ENCODE data around the gene MYLIP. TPM values are rescaled to one million over a fixed set of nuclear protein-coding genes. Genes with fewer than 3 reads are reported as not detected.

The MYLIP gene
- total and polyA plus RNA-seq, 2 of the 4 experiments (the other 2 are of a cell fraction): 1.8 to 3.2 TPM

GRCh38 chr6:16157909-16158308 lies 29.0 kb downstream of the MYLIP start:
- H3K27me3 ChIP-seq (ENCODE audit: control insufficient read depth, insufficient read depth, low read length): peaks cover 24% of the 10 kb centered on the region
- H2AK5ac ChIP-seq (ENCODE audit: low read depth, low read length): no peak overlapping the region
- no peaks in the 10 kb centered on the region for H3K36me3 ChIP-seq (ENCODE audit: control insufficient read depth, insufficient read depth, low read length)
- no peak overlapping the region for H2BK5ac ChIP-seq (ENCODE audit: low read depth, low read length, poor library complexity, severe bottlenecking)
- no peaks in the 10 kb centered on the region; the same call in 1 of the 2 replicates for H3K9me1 ChIP-seq (ENCODE audit: insufficient read depth, low read length)
- H2BK15ac ChIP-seq (ENCODE audit: low read depth, low read length): no peak overlapping the region
- H3K9ac ChIP-seq (ENCODE audit: low read depth, low read length): no peak overlapping the region
- no peaks in the 10 kb centered on the region for H3K4me1 ChIP-seq (ENCODE audit: control insufficient read depth, insufficient read depth, low read length)
- H3K27ac ChIP-seq (ENCODE audit: insufficient read depth, low read length): no peak overlapping the region
- no peak overlapping the region for H4K91ac ChIP-seq (ENCODE audit: insufficient read depth, low read depth, low read length)
- no peak overlapping the region for H3K56ac ChIP-seq (ENCODE audit: extremely low read depth, insufficient read depth, low read length)
- H4K20me1 ChIP-seq (ENCODE audit: insufficient read depth, low read length): no peaks in the 10 kb centered on the region
- dilution Hi-C loops (cut with HindIII; ENCODE audit: low sequenced_read_pairs, unreplicated experiment): no loop called here
- in situ Hi-C loops (cut with MboI; ENCODE audit: low sequenced_read_pairs): no loop called here
- no peak for ATAC-seq (ENCODE audit: low read depth)
- ChIA-PET CTCF (interaction anchor here (1.0 to 1.3 kb wide), 2 partner anchors 9 to 24 kb away, joined by 3 read pairs; no protein-coding TSS in a partner anchor), POLR2A (ENCODE audit: unreplicated experiment) (no interaction called here)
- no peak for DNase-seq
- H3K23ac ChIP-seq (ENCODE audit: low read depth, low read length): no peak overlapping the region
- H3K79me1 ChIP-seq (ENCODE audit: low read depth in 1 of 2, low read length in 2 of 2): no peaks in the 10 kb centered on the region
- peaks cover 4% of the 10 kb centered on the region; the same call in 1 of the 2 replicates for H3K9me3 ChIP-seq (ENCODE audit: control insufficient read depth, insufficient read depth, low read length)
- TF ChIP-seq CTCF (conservative IDR thresholded peaks at IDR 0.05; ENCODE audit: low read depth, low read length): no peak
- TF ChIP-seq MAZ (IDR thresholded peaks at IDR 0.05; ENCODE audit: borderline replicate concordance, low read depth, low read length): no peak
- TF ChIP-seq FOS (IDR thresholded peaks at IDR 0.05; ENCODE audit: low read depth, low read length): no peak
- TF ChIP-seq RFX5 (IDR thresholded peaks at IDR 0.05; ENCODE audit: low read depth, low read length): no peak
- TF ChIP-seq POLR2A (IDR thresholded peaks at IDR 0.05; ENCODE audit: low read depth, low read length): no peak
- TF ChIP-seq ELK1 (IDR thresholded peaks at IDR 0.05; ENCODE audit: borderline replicate concordance, low read depth, low read length): no peak
- TF ChIP-seq CEBPB (IDR thresholded peaks at IDR 0.05; ENCODE audit: low read depth, low read length): no peak
- no peak for TF ChIP-seq BHLHE40 (IDR thresholded peaks at IDR 0.05; ENCODE audit: low read depth, low read length)
- TF ChIP-seq CHD1 (IDR thresholded peaks at IDR 0.05; ENCODE audit: low read depth, low read length): no peak
- no peak for TF ChIP-seq RCOR1 (IDR thresholded peaks at IDR 0.05; ENCODE audit: insufficient replicate concordance, low read length)
- TF ChIP-seq SMC3 (IDR thresholded peaks at IDR 0.05; ENCODE audit: low read depth, low read length): no peak
- 46% methylated on average over 8 of the region's 11 CpGs; no CpG with 5 or more reads in 1 of the 2 experiments for whole genome bisulfite sequencing, 2 experiments (ENCODE audit: extremely low coverage in 2 of 2, insufficient read length in 1 of 2)
- no TSS peak for BruUV-seq (replicated peaks)
- no peak overlapping the region for H3K4me3 ChIP-seq (ENCODE audit: insufficient read depth, low read depth, low read length)
- no peak overlapping the region for H3K18ac ChIP-seq (ENCODE audit: low read depth, low read length)
- no peak overlapping the region for H3K4me2 ChIP-seq (ENCODE audit: low read depth, low read length)
- H2AFZ ChIP-seq (replicated peaks; ENCODE audit: low read length, poor library complexity): no peak overlapping the region
- H2BK20ac ChIP-seq (ENCODE audit: low read depth, low read length): no peak overlapping the region
- H2BK120ac ChIP-seq (ENCODE audit: low read depth, low read length): no peak overlapping the region
- no peak overlapping the region for H2AK9ac ChIP-seq (replicated peaks; ENCODE audit: low read depth, low read length, poor library complexity)
- H3K4ac ChIP-seq (ENCODE audit: low read depth, low read length): no peak overlapping the region
- intact Hi-C loops (cut with micrococcal nuclease): no loop called here
- H4K5ac ChIP-seq (ENCODE audit: low read depth, low read length): no peak overlapping the region
- no peak overlapping the region for H3K14ac ChIP-seq (replicated peaks; ENCODE audit: low read depth, low read length)
- no peak overlapping the region for H4K8ac ChIP-seq (ENCODE audit: low read depth in 2 of 2, low read length in 2 of 2)
